ENCODE results near the gene IL36RN. TPM values are rescaled to one million over a fixed set of nuclear protein-coding genes. Genes with fewer than 3 reads are reported as not detected.

IL36RN gene
- total RNA-seq, 1 experiment from 2014 or later: 1.7 TPM

GRCh38 chr2:113014067-113014466 lies 44.9 kb upstream of the IL36RN start:
- H3K4me2 ChIP-seq: no peak overlapping the region
- CTCF ChIA-PET: no interaction called here
- no peaks in the 10 kb centered on the region for H3K79me2 ChIP-seq (ENCODE audit: low read depth)
- BruUV-seq (replicated peaks): no TSS peak
- no peak overlapping the region for H2AFZ ChIP-seq
- DNase-seq: no peak
- no peak for TF ChIP-seq CTCF (conservative IDR thresholded peaks at IDR 0.05)
- TF ChIP-seq EZH2 (IDR thresholded peaks at IDR 0.05; ENCODE audit: low read depth): no peak
- no peak overlapping the region for H3K4me3 ChIP-seq
- H3K27ac ChIP-seq: no peak overlapping the region
- peaks cover 2% of the 10 kb centered on the region; the same call in 1 of the 2 replicates for H3K36me3 ChIP-seq (ENCODE audit: low read depth)
- peaks cover 10% of the 10 kb centered on the region; the same call in 1 of the 2 replicates for H3K9me3 ChIP-seq (ENCODE audit: insufficient read depth, low read depth)
- H3K9me2 ChIP-seq (ENCODE audit: insufficient read depth): no peaks in the 10 kb centered on the region
- no peaks in the 10 kb centered on the region for H3K27me3 ChIP-seq (ENCODE audit: insufficient read depth, low read depth)
- H4K20me1 ChIP-seq (ENCODE audit: insufficient read depth): no peaks in the 10 kb centered on the region
- POLR2A ChIA-PET (ENCODE audit: unreplicated experiment): no interaction called here
- intact Hi-C loops (cut with micrococcal nuclease; ENCODE audit: unreplicated experiment): loop anchor here (5.0 kb wide), 1 partner anchor 63 kb away; no protein-coding TSS in a partner anchor
- peaks cover 20% of the 10 kb centered on the region for H3F3A ChIP-seq (ENCODE audit: insufficient read depth, low read depth)
- peaks cover 19% of the 10 kb centered on the region for H3K4me1 ChIP-seq (replicated peaks; ENCODE audit: insufficient read depth)

- Histone ChIP-seq H3K4me3 (no peak overlapping the region), H3K79me2 (ENCODE audit: low read depth) (no peaks in the 10 kb centered on the region), H3F3A (ENCODE audit: insufficient read depth, low read depth) (peaks cover 19% of the 10 kb centered on the region), H3K4me1 (replicated peaks; ENCODE audit: insufficient read depth) (peaks cover 16% of the 10 kb centered on the region), H3K4me2 (no peak overlapping the region), H3K27me3 (ENCODE audit: insufficient read depth, low read depth) (no peaks in the 10 kb centered on the region), H3K36me3 (ENCODE audit: low read depth) (peaks cover 2% of the 10 kb centered on the region; the same call in 1 of the 2 replicates), H4K20me1 (ENCODE audit: insufficient read depth) (no peaks in the 10 kb centered on the region), H2AFZ (no peak overlapping the region), H3K27ac (no peak overlapping the region), H3K9me2 (ENCODE audit: insufficient read depth) (no peaks in the 10 kb centered on the region), H3K9me3 (ENCODE audit: insufficient read depth, low read depth) (peaks cover 10% of the 10 kb centered on the region; the same call in 1 of the 2 replicates)
- TF ChIP-seq CTCF (conservative IDR thresholded peaks at IDR 0.05) (no peak), EZH2 (IDR thresholded peaks at IDR 0.05; ENCODE audit: low read depth) (no peak)
- intact Hi-C loops (cut with micrococcal nuclease; ENCODE audit: unreplicated experiment): no loop called here
- POLR2A ChIA-PET (ENCODE audit: unreplicated experiment): no interaction called here
- BruUV-seq (replicated peaks): no TSS peak
- no peak for DNase-seq
- CTCF ChIA-PET: no interaction called here
Observed at GRCh38 chr2:113015042-113015441, 44.0 kb upstream of the IL36RN start.

- Histone ChIP-seq H3K4me3 (no peak overlapping the region), H3K27me3 (ENCODE audit: insufficient read depth, low read depth) (no peaks in the 10 kb centered on the region), H3K4me2 (no peak overlapping the region), H3K36me3 (ENCODE audit: low read depth) (peaks cover 2% of the 10 kb centered on the region; the same call in 1 of the 2 replicates), H3F3A (ENCODE audit: insufficient read depth, low read depth) (peaks cover 16% of the 10 kb centered on the region), H3K9me3 (ENCODE audit: insufficient read depth, low read depth) (peaks cover 10% of the 10 kb centered on the region; the same call in 1 of the 2 replicates), H3K79me2 (ENCODE audit: low read depth) (no peaks in the 10 kb centered on the region), H3K4me1 (replicated peaks; ENCODE audit: insufficient read depth) (peaks cover 13% of the 10 kb centered on the region), H3K9me2 (ENCODE audit: insufficient read depth) (no peaks in the 10 kb centered on the region), H3K27ac (no peak overlapping the region), H2AFZ (no peak overlapping the region), H4K20me1 (ENCODE audit: insufficient read depth) (no peaks in the 10 kb centered on the region)
- ChIA-PET CTCF (no interaction called here), POLR2A (ENCODE audit: unreplicated experiment) (no interaction called here)
- TF ChIP-seq EZH2 (IDR thresholded peaks at IDR 0.05; ENCODE audit: low read depth) (no peak), CTCF (conservative IDR thresholded peaks at IDR 0.05) (no peak)
- intact Hi-C loops (cut with micrococcal nuclease; ENCODE audit: unreplicated experiment): no loop called here
- BruUV-seq (replicated peaks): no TSS peak
- no peak for DNase-seq
Observed at GRCh38 chr2:113015655-113016054, 43.3 kb upstream of the IL36RN start.
